SK-N-MC (cell line): Measurements from ENCODE around the gene KRTAP1-1.

ENCODE experiments used
- EZH2 ChIP-seq: fragments of 200-600 bp; sonication (generic); IDR thresholded peaks from one replicate; pipeline ENCODE4 v1.6.1; 2017; ENCODE audit warnings: antibody characterized with exemption
- POLR2AphosphoS5 ChIP-seq: IDR thresholded peaks from 2 replicates; pipeline ENCODE4 v1.6.1; 2012; ENCODE audit warnings: mild to moderate bottlenecking, low read depth, low read length, borderline replicate concordance

DNA sequence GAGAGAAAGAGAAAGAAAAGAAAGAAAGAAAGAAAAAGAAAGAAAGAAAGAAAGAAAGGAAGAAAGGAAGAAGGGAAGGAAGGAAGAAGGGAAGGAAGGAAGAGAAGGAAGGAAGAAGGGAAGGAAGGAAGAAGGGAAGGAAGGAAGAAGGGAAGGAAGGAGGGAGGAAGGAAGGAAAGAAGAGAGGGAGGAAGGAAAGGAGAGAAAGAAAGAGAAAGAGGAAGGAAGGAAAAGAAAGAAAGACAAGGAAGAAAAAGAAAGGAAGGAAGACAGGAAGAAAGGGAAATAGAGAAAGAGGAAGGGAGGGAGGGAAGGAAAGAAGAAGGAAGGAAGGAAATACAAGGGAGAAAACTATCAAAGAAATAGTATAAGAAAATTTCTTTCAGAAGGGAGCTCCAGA, 35.5 kb upstream of the KRTAP1-1 start:
- TF ChIP-seq EZH2 (no peak), POLR2AphosphoS5 (no peak)
